ENCODE measurements around the gene CRTAP. TPM values are rescaled to one million over a fixed set of nuclear protein-coding genes. Genes with fewer than 3 reads are reported as not detected.
"Not testable (repeated sequence)": the region's sequence is repeated elsewhere in the genome, so short reads cannot be mapped to it uniquely, and the experiment has no call there.

Gene CRTAP
- 10 to 100 TPM; 33.1 to 54.9 (median 46.8) TPM for total RNA-seq
- long read RNA-seq, full-length matches to known transcripts: 1 of 4 reads
- long read RNA-seq, partial matches to known transcripts: 1 of 4 reads
- long read RNA-seq, other reads (novel, unspliced or antisense): 2 of 4 reads

DNA sequence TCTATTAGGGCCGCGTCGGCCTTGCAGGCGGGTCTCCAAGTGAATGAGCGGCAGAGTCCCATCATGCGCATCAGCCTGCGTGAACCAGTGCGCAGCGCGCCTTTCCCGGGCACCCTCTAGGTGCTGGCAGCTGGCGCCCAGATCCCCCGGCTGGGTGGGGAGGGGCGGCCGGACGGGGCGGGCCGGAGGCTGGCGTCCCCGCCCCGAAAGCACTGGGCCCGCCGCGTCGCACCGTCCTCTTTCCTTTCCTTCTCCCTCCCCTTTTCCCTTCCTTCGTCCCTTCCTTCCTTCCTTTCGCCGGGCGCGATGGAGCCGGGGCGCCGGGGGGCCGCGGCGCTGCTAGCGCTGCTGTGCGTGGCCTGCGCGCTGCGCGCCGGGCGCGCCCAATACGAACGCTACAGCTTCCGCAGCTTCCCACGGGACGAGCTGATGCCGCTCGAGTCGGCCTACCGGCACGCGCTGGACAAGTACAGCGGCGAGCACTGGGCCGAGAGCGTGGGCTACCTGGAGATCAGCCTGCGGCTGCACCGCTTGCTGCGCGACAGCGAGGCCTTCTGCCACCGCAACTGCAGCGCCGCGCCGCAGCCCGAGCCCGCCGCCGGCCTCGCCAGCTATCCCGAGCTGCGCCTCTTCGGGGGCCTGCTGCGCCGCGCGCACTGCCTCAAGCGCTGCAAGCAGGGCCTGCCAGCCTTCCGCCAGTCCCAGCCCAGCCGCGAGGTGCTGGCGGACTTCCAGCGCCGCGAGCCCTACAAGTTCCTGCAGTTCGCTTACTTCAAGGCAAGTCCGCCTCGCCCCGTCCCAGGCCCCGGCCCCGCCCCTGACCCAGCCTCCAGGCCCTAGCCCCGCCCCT is at the start of gene CRTAP:
CRTAP (plus strand) TSS at position 243 of the 850 bp plus-strand sequence; CDS start at position 307, 64 bp downstream.
- peaks cover 0 to 20% (median 2%) of the 10 kb centered on the region in 4 donors for H3K4me1 ChIP-seq
- peak; percentile 91 to 96 (median 94) for ATAC-seq
- H3K27me3 ChIP-seq: no peaks in the 10 kb centered on the region
- DNase-seq: peak; percentile 96 to 97 (median 97)
- no peaks in the 10 kb centered on the region for H3K9me3 ChIP-seq
- intact Hi-C loops (cut with DNase I): no loop called here
- no peak for TF ChIP-seq POLR2A (IDR thresholded peaks at IDR 0.05)
- TF ChIP-seq, protein P1, sequence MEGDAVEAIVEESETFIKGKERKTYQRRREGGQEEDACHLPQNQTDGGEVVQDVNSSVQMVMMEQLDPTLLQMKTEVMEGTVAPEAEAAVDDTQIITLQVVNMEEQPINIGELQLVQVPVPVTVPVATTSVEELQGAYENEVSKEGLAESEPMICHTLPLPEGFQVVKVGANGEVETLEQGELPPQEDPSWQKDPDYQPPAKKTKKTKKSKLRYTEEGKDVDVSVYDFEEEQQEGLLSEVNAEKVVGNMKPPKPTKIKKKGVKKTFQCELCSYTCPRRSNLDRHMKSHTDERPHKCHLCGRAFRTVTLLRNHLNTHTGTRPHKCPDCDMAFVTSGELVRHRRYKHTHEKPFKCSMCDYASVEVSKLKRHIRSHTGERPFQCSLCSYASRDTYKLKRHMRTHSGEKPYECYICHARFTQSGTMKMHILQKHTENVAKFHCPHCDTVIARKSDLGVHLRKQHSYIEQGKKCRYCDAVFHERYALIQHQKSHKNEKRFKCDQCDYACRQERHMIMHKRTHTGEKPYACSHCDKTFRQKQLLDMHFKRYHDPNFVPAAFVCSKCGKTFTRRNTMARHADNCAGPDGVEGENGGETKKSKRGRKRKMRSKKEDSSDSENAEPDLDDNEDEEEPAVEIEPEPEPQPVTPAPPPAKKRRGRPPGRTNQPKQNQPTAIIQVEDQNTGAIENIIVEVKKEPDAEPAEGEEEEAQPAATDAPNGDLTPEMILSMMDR (IDR thresholded peaks at IDR 0.05): no peak
- 1% methylated on average over 15 of the region's 98 CpGs for WGBS (ENCODE audit: insufficient coverage, low coverage, low lambda C conversion rate, missing lambda C conversion rate)
- H3K27ac ChIP-seq: peak within 1 kb of the TSS; percentile 82 to 92 (median 89)
- peak within 1 kb of the TSS; percentile 86 to 87 (median 86) for H3K4me3 ChIP-seq
- H3K36me3 ChIP-seq: no peaks in the 10 kb centered on the region

DNA sequence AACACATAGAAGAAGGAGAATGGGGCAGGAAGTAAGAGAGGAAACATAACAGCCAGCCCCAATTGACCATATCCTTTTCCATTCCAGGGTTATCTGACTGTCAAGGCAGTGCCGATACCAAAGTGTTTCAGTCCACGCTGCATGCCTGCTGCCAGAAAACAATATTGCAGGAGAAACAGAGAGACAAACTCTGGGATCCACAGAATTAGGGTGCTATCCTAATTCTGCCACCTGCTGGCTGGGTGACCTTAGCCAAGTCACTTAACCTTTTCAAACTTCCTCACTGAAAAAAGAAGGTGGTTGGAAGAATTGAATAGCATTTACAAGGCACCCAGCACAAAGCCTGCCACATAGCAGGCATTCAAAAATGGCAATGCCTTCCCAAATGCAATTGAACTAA is 48.9 kb upstream of the CRTAP start:
- H3K4me3 ChIP-seq: no peak overlapping the region
- H3K27me3 ChIP-seq: no peaks in the 10 kb centered on the region
- intact Hi-C loops (cut with DNase I): no loop called here
- H3K27ac ChIP-seq: no peak overlapping the region
- ATAC-seq (no peak), DNase-seq (no peak)
- H3K9me3 ChIP-seq: no peaks in the 10 kb centered on the region
- no peaks in the 10 kb centered on the region for H3K4me1 ChIP-seq
- peaks cover 0 to 21% (median 4%) of the 10 kb centered on the region in 4 donors for H3K36me3 ChIP-seq
- WGBS (ENCODE audit: insufficient coverage, low coverage, low lambda C conversion rate, missing lambda C conversion rate): 35% methylated on average over 2 of the region's 2 CpGs
- TF ChIP-seq POLR2A (IDR thresholded peaks at IDR 0.05): no peak
- TF ChIP-seq, protein P1 (IDR thresholded peaks at IDR 0.05): peak in 2 of 4 donors; percentile 9 to 15

DNA sequence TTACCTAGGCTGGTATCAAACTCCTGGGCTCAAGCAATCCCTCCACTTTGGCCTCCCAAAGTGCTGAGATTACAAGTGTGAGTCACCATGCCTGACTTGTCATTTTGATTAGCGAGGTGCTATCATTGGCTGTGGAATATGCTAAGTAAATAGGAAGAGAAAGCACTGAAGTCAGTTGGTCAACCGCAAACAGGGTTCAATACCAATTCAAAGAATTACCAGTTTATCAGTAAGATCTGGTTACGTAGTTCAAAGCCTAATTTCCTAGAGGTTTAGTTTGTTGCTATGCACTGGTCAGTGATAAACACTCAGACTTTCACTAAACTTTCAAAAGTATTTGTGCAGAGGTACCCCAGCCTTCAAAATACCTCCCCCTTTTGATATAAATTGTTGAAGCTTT is 46.3 kb upstream of the CRTAP start:
- TF ChIP-seq, protein P1 (IDR thresholded peaks at IDR 0.05): no peak
- TF ChIP-seq POLR2A (IDR thresholded peaks at IDR 0.05): no peak
- peaks cover 0 to 19% (median 5%) of the 10 kb centered on the region in 4 donors for H3K36me3 ChIP-seq
- H3K4me3 ChIP-seq: no peak overlapping the region
- no peaks in the 10 kb centered on the region for H3K9me3 ChIP-seq
- no peaks in the 10 kb centered on the region for H3K27me3 ChIP-seq
- no peak overlapping the region for H3K27ac ChIP-seq
- no peaks in the 10 kb centered on the region for H3K4me1 ChIP-seq
- WGBS (ENCODE audit: insufficient coverage, low coverage, low lambda C conversion rate, missing lambda C conversion rate): 57% methylated on average over 3 of the region's 3 CpGs
- no peak for ATAC-seq
- DNase-seq: no peak
- intact Hi-C loops (cut with DNase I): no loop called here

DNA sequence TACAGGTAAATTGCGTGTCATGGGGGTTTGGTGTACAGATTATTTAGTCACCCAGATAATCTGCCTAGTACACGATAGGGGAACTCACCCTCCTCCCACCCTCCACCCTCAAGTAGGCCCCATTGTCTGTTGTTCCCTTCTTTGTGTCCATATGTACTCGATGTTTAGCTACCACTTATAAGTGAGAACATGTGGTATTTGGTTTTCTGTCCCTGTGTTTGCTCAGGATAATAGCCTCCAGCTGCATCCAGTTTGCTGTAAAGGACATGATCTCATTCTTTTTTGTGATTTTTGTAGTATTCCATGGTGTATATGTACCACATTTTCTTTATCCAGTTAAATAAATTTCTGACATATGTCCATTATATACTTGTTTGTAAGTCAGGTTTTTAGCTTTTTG is 44.0 kb upstream of the CRTAP start:
- 50% methylated on average over 3 of the region's 3 CpGs for WGBS (ENCODE audit: insufficient coverage, low coverage, low lambda C conversion rate, missing lambda C conversion rate)
- peaks cover 0 to 13% (median 2%) of the 10 kb centered on the region in 4 donors for H3K36me3 ChIP-seq
- not testable (repeated sequence) for H3K4me1 ChIP-seq, H3K27me3 ChIP-seq, H3K4me3 ChIP-seq, H3K27ac ChIP-seq, DNase-seq, ATAC-seq, H3K9me3 ChIP-seq
- intact Hi-C loops (cut with DNase I): loop anchor here (10.0 kb wide), 1 partner anchor 115 kb away; the partner anchor contains the start of gene CCR4 (in 2 of the 2)

DNA sequence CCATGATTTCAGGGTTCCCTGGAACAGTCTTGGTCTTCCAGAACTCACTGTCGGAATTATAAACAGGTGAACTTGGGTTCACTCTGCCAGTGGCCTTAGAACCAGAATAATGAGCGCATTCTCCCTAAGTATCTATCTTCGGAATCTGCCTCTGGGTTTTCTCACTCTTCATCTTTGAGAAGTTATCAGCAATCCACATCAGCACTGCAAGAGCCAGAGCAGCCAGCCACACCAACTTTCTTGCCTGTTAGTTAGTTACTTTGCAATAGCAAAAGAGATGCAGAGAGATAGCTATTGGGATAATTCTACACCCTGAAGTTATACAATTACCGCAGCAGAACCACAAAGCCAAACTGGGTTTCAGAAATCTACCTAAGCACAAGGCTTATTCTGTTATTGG is 42.6 kb upstream of the CRTAP start:
- H3K27ac ChIP-seq: no peak overlapping the region
- peaks cover 0 to 11% (median 2%) of the 10 kb centered on the region in 4 donors for H3K36me3 ChIP-seq
- DNase-seq: no peak
- intact Hi-C loops (cut with DNase I): loop anchor here (10.0 kb wide), 1 partner anchor 116 kb away; the partner anchor contains the start of gene CCR4 (in 2 of the 2)
- WGBS (ENCODE audit: insufficient coverage, low coverage, low lambda C conversion rate, missing lambda C conversion rate): 92% methylated on average over 4 of the region's 4 CpGs
- no peak overlapping the region for H3K4me3 ChIP-seq
- ATAC-seq: no peak
- TF ChIP-seq POLR2A (IDR thresholded peaks at IDR 0.05): no peak
- TF ChIP-seq, protein P1 (IDR thresholded peaks at IDR 0.05): no peak
- H3K4me1 ChIP-seq: no peaks in the 10 kb centered on the region
- no peaks in the 10 kb centered on the region for H3K9me3 ChIP-seq
- no peaks in the 10 kb centered on the region for H3K27me3 ChIP-seq

All from right lobe of liver (tissue), 6 donors.